Testis (tissue), 3 donors: ENCODE results near the gene DLAT. TPM values are rescaled to one million over a fixed set of nuclear protein-coding genes. Genes with fewer than 3 reads are reported as not detected.

Experiments used
- DNase-seq: peaks from one replicate; pipeline ENCODE4 v3.0.0-alpha.2; 2019
- H3K27ac ChIP-seq, 2 donors: fragments of 200-600 bp; sonication (generic); one replicate each; pipeline ENCODE4 v1.5.1; 2019
- H3K27me3 ChIP-seq: fragments of 200-600 bp; sonication (generic); one replicate; pipeline ENCODE4 v1.5.1; 2019
- H3K36me3 ChIP-seq: fragments of 200-600 bp; sonication (generic); one replicate; pipeline ENCODE4 v1.5.1; 2017; ENCODE audit warnings: low read depth; ENCODE audit errors: missing control alignments
- H3K4me1 ChIP-seq: fragments of 200-600 bp; sonication (generic); one replicate; pipeline ENCODE4 v1.5.1; 2019
- H3K4me3 ChIP-seq, 2 donors: fragments of 200-600 bp; sonication (generic); one replicate each; pipeline ENCODE4 v1.5.1; 2017 to 2019
- H3K9me3 ChIP-seq: fragments of 200-600 bp; sonication (generic); one replicate; pipeline ENCODE4 v1.5.1; 2017
- CTCF ChIP-seq, 3 experiments: fragments of 450-650 bp in 2 of 3; fragments of 200-600 bp in 1 of 3; sonication (generic) in 1 of 3; IDR thresholded peaks; one replicate each; pipeline ENCODE4 v1.5.1; 2016 to 2019; ENCODE audit warnings: antibody characterized with exemption in 3 of 3, mild to moderate bottlenecking in 2 of 3, moderate library complexity in 1 of 3
- POLR2A ChIP-seq: fragments of 450-650 bp; IDR thresholded peaks from one replicate; pipeline ENCODE4 v1.6.1; 2017; ENCODE audit warnings: antibody characterized with exemption, mild to moderate bottlenecking, moderate library complexity
- WGBS, 2 donors: methylation state at CpG; one replicate each; pipeline ENCODE4 v1.1.5; 2018; 5-methylcytosine and 5-hydroxymethylcytosine counted together
- intact Hi-C: fragments of 100-400 bp; cut with DNase I; formaldehyde crosslinking; loops from one replicate; pipeline ENCODE4 v1.15.1; 2023; ENCODE audit warnings: low total_unique reads
- polyA plus RNA-seq: library from polyadenylated mRNA; stranded (reverse); fragments of 350-450 nt; fragmentation: Illumina TruSeq; extraction: RNeasy Lipid Tissue Mini Kit (QIAGEN cat#74804); gene quantifications from one replicate; pipeline ENCODE4 v1.2.3, GENCODE V29; 2014; ENCODE audit warnings: low read depth, low replicate concordance; ENCODE audit not compliant: insufficient read depth
- total RNA-seq, 2 donors: library from RNA; depleted of rRNA; stranded (reverse); fragments of >200 nt; gene quantifications; one replicate each; pipeline ENCODE4 v1.2.3, GENCODE V29; 2016

DLAT gene
- total and polyA plus RNA-seq, 3 donors from 2014 or later: 20.9 to 23.2 (median 21.9) TPM

- DNase-seq: no peak
- H3K27ac ChIP-seq: no peak overlapping the region
- 73 to 90% methylated on average over 5 of the region's 5 CpGs for WGBS, 2 donors
- intact Hi-C loops: no loop called here
- no peaks in the 10 kb centered on the region for H3K27me3 ChIP-seq
- H3K4me3 ChIP-seq: no peak overlapping the region
- H3K36me3 ChIP-seq: no peaks in the 10 kb centered on the region
- no peaks in the 10 kb centered on the region for H3K9me3 ChIP-seq
- no peak for TF ChIP-seq POLR2A
- no peak for TF ChIP-seq CTCF (IDR thresholded peaks at IDR 0.05)
- no peaks in the 10 kb centered on the region for H3K4me1 ChIP-seq
Measured at GRCh38 chr11:111982541-111983186, 42.5 kb upstream of the DLAT start.

- Histone ChIP-seq H3K4me1 (no peaks in the 10 kb centered on the region), H3K9me3 (no peaks in the 10 kb centered on the region), H3K36me3 (no peaks in the 10 kb centered on the region), H3K27ac (no peak overlapping the region), H3K27me3 (no peaks in the 10 kb centered on the region), H3K4me3 (no peak overlapping the region)
- WGBS, 2 donors: 66 to 75% methylated on average over 7 of the region's 7 CpGs
- no peak for DNase-seq
- intact Hi-C loops: no loop called here
- TF ChIP-seq CTCF (IDR thresholded peaks at IDR 0.05) (no peak), POLR2A (no peak)
Measured at GRCh38 chr11:111983187-111983986, 41.8 kb upstream of the DLAT start.

GRCh38 chr11:111986589-111986988 is 38.6 kb upstream of the DLAT start:
- no peak for TF ChIP-seq POLR2A
- no peak for TF ChIP-seq CTCF (IDR thresholded peaks at IDR 0.05)
- 89 to 91% methylated on average over 5 of the region's 5 CpGs for WGBS, 2 donors
- intact Hi-C loops: no loop called here
- H3K36me3 ChIP-seq: no peaks in the 10 kb centered on the region
- H3K4me3 ChIP-seq: no peak overlapping the region
- H3K9me3 ChIP-seq: no peaks in the 10 kb centered on the region
- no peaks in the 10 kb centered on the region for H3K27me3 ChIP-seq
- DNase-seq: no peak
- H3K27ac ChIP-seq: no peak overlapping the region
- no peaks in the 10 kb centered on the region for H3K4me1 ChIP-seq

- H3K27ac ChIP-seq: no peak overlapping the region
- TF ChIP-seq CTCF (IDR thresholded peaks at IDR 0.05) (no peak), POLR2A (no peak)
- 96 to 98% methylated on average over 6 of the region's 6 CpGs for WGBS, 2 donors
- intact Hi-C loops: no loop called here
- DNase-seq: no peak
- H3K4me1 ChIP-seq: no peaks in the 10 kb centered on the region
- H3K4me3 ChIP-seq: no peak overlapping the region
- no peaks in the 10 kb centered on the region for H3K9me3 ChIP-seq
- H3K36me3 ChIP-seq: no peaks in the 10 kb centered on the region
- no peaks in the 10 kb centered on the region for H3K27me3 ChIP-seq
Measured at GRCh38 chr11:111990381-111990780, 34.8 kb upstream of the DLAT start.
